Measurements from ENCODE around the gene SMIM36.
"Not testable (repeated sequence)": the region's sequence is repeated elsewhere in the genome, so short reads cannot be mapped to it uniquely, and the experiment has no call there.

The SMIM36 gene

GRCh38 chr17:55411463-55411855 is 99.8 kb downstream of the SMIM36 start:
- DNase-seq (ENCODE audit: low spot score): no peak
- in situ Hi-C loops (cut with MboI; ENCODE audit: low sequenced_read_pairs, unreplicated experiment): no loop called here

DNA sequence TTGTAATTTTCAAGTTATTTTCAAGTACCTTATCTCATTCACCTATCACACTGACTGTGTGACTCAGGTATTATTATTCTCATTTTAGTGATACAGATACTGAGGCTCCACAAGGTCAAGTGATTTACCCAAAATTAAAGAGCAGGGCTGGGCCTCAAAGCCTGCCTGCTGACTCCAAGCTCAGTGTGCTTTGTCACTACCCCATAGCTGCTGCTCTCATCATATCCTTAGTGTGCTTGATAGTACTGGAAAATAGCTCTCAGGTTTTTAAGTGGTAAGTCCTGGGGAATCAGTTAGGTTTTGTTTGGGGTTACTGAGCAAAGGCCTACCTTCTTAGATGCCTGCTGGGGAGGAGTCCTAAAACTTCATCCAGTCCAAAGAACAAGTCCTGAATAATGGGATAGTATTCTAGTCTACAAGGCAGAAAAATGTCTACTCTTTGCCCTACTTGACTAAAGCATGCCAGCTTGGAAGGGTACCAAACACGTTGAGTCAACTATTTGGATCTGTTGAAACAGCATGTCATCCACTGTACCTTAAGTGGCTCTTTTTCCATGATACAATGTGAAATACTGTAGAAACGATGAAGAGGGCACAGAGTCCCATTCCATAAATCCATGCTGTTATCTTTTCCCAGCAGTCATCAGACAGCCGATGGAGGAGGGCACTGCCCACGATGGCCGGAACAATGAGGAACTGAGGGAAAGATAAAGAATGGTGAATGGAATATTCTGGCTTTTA is 100.4 kb downstream of the SMIM36 start:
- in situ Hi-C loops (cut with MboI; ENCODE audit: low sequenced_read_pairs, unreplicated experiment): no loop called here

More at GRCh38 chr17:55411463-55411855, 99.8 kb downstream of the SMIM36 start:
- TF ChIP-seq, protein P1, sequence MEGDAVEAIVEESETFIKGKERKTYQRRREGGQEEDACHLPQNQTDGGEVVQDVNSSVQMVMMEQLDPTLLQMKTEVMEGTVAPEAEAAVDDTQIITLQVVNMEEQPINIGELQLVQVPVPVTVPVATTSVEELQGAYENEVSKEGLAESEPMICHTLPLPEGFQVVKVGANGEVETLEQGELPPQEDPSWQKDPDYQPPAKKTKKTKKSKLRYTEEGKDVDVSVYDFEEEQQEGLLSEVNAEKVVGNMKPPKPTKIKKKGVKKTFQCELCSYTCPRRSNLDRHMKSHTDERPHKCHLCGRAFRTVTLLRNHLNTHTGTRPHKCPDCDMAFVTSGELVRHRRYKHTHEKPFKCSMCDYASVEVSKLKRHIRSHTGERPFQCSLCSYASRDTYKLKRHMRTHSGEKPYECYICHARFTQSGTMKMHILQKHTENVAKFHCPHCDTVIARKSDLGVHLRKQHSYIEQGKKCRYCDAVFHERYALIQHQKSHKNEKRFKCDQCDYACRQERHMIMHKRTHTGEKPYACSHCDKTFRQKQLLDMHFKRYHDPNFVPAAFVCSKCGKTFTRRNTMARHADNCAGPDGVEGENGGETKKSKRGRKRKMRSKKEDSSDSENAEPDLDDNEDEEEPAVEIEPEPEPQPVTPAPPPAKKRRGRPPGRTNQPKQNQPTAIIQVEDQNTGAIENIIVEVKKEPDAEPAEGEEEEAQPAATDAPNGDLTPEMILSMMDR (IDR thresholded peaks at IDR 0.05; ENCODE audit: borderline replicate concordance, control extremely low read depth, extremely low read depth, insufficient read depth, missing control alignments): no peak

DNA sequence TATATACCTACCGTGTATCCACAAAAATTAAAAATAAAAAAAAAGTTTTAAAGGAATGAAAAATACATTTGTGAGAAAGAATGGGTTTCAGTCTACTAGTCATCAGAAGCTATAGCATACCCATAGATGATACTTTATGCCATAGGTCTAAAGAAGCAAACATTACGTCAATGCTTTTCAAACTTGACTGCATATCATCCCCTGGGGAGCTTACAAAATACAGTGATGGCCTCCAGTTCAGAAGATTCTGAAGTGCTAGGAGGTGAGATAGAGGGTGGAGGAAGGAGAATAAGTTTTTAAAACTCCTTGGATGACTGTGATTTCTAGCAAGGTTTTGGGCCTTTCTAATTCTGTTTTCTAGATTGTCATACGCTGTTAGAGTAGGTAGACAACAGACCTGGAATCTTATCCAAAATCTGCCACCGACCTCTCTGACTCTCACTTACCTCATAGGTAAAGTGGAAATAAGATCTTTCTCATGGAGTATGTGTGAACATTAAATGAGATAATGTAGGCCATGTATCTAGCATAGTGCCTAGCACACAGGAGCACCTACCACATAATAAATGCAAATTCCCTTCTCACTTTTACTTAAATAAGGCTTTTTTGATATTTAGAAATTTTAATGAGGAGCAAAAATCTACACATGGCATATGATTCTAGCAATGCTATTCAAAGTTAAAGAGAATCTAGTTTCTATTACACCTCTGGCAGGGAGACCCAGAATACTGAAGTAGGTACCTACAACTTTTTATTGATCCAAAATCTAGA is 102.0 kb downstream of the SMIM36 start:
- TF ChIP-seq, protein P1 (IDR thresholded peaks at IDR 0.05; ENCODE audit: borderline replicate concordance, control extremely low read depth, extremely low read depth, insufficient read depth, missing control alignments): no peak
- in situ Hi-C loops (cut with MboI; ENCODE audit: low sequenced_read_pairs, unreplicated experiment): no loop called here

More for the DNA sequence above, 100.4 kb downstream of the SMIM36 start:
- no peak for DNase-seq (ENCODE audit: low spot score)
- TF ChIP-seq, protein P1 (IDR thresholded peaks at IDR 0.05; ENCODE audit: borderline replicate concordance, control extremely low read depth, extremely low read depth, insufficient read depth, missing control alignments): no peak

GRCh38 chr17:55407641-55408566 is 103.3 kb downstream of the SMIM36 start:
- TF ChIP-seq, protein P1 (IDR thresholded peaks at IDR 0.05; ENCODE audit: borderline replicate concordance, control extremely low read depth, extremely low read depth, insufficient read depth, missing control alignments): no peak
- in situ Hi-C loops (cut with MboI; ENCODE audit: low sequenced_read_pairs, unreplicated experiment): no loop called here
- DNase-seq (ENCODE audit: low spot score): no peak

More for the DNA sequence above, 102.0 kb downstream of the SMIM36 start:
- no peak for DNase-seq (ENCODE audit: low spot score)

GRCh38 chr17:55405600-55405999 is 105.7 kb downstream of the SMIM36 start:
- TF ChIP-seq, protein P1 (IDR thresholded peaks at IDR 0.05; ENCODE audit: borderline replicate concordance, control extremely low read depth, extremely low read depth, insufficient read depth, missing control alignments): no peak
- in situ Hi-C loops (cut with MboI; ENCODE audit: low sequenced_read_pairs, unreplicated experiment): no loop called here
- no peak for DNase-seq (ENCODE audit: low spot score)

DNA sequence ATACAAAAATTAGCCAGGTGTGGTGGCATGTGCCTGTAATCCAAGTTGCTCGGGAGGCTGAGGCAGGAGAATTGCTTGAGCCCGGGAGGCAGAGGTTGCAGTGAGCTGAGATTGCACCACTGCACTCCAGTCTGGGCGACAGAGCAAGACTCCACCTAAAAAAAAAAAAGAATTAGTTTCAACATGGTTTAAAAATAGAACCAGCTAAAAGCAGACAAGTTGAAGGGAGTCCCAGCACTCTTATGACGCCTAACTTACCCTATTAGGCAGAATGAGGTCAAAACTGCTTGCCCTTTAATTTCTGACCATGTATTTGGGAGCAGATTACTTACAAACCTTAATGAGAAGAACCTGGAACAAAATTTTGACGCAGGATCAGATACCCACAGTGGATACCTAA is 107.1 kb downstream of the SMIM36 start:
- in situ Hi-C loops (cut with MboI; ENCODE audit: low sequenced_read_pairs, unreplicated experiment): not testable (repeated sequence)

More for the DNA sequence above, 107.1 kb downstream of the SMIM36 start:
- DNase-seq (ENCODE audit: low spot score): not testable (repeated sequence)
